Subcutaneous adipose tissue (tissue), 4 donors: ENCODE measurements around the gene MSRB1. TPM values are rescaled to one million over a fixed set of nuclear protein-coding genes. Genes with fewer than 3 reads are reported as not detected.

Experiments
- total RNA-seq, 4 donors: library from RNA; depleted of rRNA; stranded (reverse); fragments of >200 nt; gene quantifications; one replicate each; pipeline ENCODE4 v1.1.0, GENCODE V29; 2016
- TF ChIP-seq, protein P1 (sequence below): fragments of 450-650 bp; IDR thresholded peaks from one replicate; pipeline ENCODE4 v1.5.1; 2016; ENCODE audit warnings: low read depth, mild to moderate bottlenecking, control low read depth, antibody characterized with exemption, moderate library complexity

The MSRB1 gene
- total RNA-seq, 4 donors from 2014 or later, result 11.2 to 30.0 (median 18.1) TPM

DNA sequence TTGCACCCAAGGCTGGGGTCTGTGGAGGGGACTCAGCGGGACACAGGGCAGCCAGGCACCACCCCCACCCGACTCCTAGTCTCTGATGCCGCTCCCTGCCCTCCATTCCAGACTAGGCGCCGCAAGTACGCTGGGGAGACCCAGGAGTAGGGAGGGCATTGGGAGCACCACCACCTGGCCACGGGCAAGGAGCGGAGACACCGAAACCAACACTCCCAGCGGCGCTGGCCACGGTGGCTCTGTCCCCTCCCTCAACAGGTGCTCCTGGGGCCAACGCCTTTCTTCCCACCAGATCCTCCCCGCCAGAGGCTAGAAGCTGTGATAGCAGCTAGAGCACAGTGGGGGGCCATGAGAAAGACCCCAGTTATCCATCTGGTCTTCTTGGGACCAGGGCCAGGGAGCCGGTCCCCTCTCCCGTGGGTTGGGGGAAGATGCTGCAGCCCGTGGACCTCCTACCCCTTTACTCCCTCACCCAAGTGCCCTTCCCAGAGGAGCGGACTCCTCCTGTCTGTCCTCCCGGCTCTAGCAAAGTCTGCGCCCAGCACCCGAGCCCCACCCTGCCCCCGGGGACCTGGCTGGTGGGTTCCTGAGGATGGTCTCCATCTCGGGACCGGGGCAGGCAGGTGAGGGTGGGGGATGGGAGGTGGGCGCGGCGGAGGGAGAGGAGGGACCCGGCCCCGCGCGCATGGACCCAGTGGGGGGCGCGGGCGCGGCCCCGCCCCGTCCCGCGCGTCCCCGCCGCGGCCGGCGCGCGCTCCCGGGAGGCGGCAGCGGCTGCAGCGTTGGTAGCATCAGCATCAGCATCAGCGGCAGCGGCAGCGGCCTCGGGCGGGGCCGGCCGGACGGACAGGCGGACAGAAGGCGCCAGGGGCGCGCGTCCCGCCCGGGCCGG lies 46.5 kb upstream of the MSRB1 start, which contains the start of gene SYNGR3:
Gene SYNGR3 (plus strand): TSS at position 762 of the 892 bp plus-strand sequence. CDS start 133 bp downstream, outside the sequence.
- TF ChIP-seq, protein P1, sequence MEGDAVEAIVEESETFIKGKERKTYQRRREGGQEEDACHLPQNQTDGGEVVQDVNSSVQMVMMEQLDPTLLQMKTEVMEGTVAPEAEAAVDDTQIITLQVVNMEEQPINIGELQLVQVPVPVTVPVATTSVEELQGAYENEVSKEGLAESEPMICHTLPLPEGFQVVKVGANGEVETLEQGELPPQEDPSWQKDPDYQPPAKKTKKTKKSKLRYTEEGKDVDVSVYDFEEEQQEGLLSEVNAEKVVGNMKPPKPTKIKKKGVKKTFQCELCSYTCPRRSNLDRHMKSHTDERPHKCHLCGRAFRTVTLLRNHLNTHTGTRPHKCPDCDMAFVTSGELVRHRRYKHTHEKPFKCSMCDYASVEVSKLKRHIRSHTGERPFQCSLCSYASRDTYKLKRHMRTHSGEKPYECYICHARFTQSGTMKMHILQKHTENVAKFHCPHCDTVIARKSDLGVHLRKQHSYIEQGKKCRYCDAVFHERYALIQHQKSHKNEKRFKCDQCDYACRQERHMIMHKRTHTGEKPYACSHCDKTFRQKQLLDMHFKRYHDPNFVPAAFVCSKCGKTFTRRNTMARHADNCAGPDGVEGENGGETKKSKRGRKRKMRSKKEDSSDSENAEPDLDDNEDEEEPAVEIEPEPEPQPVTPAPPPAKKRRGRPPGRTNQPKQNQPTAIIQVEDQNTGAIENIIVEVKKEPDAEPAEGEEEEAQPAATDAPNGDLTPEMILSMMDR, result no peak

DNA sequence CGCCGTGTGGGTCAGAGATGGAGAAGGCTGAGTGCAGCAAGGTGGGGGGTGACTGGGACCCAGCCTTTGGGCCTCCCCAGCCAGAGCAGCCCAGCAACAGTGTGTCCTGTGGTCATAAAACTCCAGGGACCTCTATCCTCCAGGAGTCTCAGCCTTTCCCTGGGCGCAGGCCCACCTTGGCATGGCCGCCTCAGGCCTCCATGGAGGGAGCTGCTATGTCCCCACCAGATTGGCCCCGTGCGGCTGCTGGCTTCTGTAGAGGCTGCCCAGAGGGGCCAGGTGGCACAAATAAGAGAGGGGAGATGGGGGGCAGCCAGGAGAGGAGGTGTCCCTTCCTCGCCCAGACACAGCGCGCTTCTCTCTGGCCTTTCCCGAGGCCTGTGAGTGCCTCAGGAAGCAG lies 44.2 kb upstream of the MSRB1 start:
- TF ChIP-seq, protein P1, result no peak

DNA sequence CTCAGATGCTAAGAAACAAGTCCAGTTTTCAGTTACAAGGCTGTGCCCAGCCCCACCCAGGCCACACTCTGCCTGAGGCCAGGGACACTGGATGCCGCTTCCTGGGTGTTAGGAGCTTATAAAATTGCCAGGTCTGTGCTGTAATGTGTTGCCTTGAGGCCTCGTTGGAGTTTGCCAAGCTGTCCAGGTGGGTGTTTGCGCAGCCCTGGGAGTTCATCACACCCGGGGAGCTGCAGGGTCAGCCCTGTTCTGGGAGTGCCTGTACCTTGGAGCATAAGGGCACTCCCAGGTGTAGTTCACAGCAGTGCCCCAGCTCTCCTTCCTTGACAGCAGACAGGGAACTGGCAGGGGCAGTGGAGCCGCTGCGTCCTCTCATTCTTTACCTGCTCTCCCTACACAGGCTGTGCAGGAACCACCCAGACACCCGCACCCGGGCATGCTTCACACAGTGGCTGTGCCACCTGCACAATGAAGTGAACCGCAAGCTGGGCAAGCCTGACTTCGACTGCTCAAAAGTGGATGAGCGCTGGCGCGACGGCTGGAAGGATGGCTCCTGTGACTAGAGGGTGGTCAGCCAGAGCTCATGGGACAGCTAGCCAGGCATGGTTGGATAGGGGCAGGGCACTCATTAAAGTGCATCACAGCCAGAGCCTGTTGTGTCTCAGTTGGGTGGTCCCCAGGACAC lies 42.6 kb upstream of the MSRB1 start:
- TF ChIP-seq, protein P1, result no peak

DNA sequence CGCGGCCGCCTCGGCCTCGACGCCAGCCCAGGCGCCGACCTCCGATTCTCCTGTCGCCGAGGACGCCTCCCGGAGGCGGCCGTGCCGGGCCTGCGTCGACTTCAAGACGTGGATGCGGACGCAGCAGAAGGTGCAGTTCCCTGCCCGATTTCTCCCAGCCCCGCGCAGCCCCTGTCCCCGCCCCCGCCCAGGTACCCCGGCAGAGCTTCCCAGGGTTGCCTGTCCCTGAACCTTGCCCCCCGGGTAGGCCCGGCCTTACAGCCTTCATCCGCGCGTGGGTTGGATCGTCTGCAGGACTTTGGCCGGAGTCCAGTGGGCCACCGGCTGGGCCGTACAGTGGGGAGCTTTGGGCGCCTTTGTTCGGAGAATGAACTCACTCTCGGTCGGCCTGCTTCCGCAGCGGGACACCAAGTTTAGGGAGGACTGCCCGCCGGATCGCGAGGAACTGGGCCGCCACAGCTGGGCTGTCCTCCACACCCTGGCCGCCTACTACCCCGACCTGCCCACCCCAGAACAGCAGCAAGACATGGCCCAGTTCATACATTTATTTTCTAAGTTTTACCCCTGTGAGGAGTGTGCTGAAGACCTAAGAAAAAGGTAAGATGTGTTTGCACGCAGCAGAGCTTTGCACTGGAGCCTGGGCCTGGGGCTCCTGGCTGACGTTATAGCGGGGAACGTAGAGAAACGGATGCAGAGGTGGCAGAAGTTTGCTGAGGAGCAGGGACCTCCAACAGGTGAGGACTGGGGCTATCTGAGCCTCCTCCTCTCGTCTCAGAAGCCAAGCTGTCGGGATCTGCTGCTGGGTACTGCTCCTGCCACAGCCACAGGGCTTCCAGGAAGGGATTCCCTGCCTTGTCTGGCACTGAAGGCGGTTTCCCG lies 41.6 kb upstream of the MSRB1 start:
- TF ChIP-seq, protein P1, result no peak

DNA sequence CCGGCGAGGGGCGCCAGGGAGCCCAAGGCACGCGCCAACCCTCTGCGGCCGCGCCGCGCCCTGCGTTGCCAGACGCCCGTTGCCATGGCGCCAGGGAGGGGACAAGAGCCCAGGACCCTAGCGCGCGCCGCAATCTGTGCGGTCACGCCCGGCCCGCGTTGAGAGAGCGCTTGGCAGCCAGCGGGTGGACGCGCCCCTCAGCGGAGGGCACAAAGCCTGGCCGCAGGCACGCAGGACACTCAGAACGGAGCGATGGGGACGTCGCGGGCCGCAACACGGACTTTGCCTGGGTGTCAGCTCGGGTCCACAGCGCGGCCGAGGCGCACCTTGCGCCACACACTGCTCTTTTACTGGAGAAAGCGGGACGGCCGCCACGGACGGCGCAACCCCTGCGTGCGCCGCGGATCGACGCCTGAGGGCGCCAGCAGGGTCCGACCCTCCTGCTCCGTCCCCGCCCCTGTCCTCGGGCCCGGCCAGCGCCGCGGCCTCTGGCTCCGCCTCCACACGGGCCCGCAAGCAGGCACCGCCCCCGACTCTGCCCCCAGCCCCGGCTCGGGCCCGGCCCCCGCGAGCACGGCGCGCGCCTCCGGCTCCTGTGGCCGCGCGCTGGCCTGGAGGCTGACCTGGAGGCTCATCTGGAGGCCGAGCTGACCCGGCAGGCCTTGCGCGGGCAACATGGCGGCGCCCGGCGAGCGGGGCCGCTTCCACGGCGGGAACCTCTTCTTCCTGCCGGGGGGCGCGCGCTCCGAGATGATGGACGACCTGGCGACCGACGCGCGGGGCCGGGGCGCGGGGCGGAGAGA lies 40.7 kb upstream of the MSRB1 start, which contains the start of gene GFER:
Gene GFER (plus strand): TSS at position 650 of the 803 bp plus-strand sequence. CDS start 26 bp downstream, at position 676.
- TF ChIP-seq, protein P1, result no peak

DNA sequence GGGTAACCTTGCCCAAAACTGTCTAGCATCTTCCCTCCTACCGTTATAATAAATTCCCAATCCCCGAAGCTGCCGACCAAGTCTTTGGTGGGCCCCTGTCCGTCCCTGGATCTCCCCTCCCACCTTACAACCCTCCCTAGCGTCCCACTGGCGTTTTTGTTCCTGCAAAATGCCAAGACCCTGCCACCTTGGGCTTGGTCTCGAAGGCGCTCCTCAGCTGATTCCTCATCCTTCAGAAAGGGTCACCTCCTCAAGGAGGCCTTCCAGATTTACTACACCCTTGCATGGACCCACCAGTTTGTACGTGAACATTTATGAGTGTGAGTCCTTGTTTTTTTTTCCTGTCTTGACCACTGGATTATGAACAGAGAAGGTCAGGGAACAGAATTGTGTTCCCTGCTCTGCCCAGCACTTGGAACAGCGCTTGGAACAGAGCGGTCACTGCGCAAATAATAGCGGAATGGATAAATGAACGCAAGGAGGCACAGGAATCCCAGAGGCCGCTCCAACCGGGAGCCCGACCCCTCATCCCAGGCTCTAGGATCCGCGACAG lies 40.1 kb upstream of the MSRB1 start:
- TF ChIP-seq, protein P1, result no peak
